GM12878 (cell line): ENCODE results near the gene PHYHIPL. TPM values are rescaled to one million over a fixed set of nuclear protein-coding genes. Genes with fewer than 3 reads are reported as not detected.

Experiments
- ELK1 ChIP-seq: IDR thresholded peaks from 2 replicates; pipeline ENCODE4 v1.6.1; 2012; ENCODE audit warnings: low read depth, low read length, improper control_type of control experiment
- EZH2 ChIP-seq: IDR thresholded peaks from 2 replicates; pipeline ENCODE4 v1.6.1; 2012; ENCODE audit warnings: low read depth, mild to moderate bottlenecking, control low read depth, inconsistent platforms, low read length, borderline replicate concordance; ENCODE audit not compliant: control insufficient read depth
- FOS ChIP-seq: IDR thresholded peaks from 3 replicates; pipeline ENCODE4 v1.6.1; 2011; ENCODE audit warnings: borderline replicate concordance; ENCODE audit not compliant: insufficient read length; ENCODE audit errors: extremely low read depth
- GABPA ChIP-seq: IDR thresholded peaks from 2 replicates; pipeline ENCODE4 v1.6.1; 2014; ENCODE audit warnings: antibody characterized with exemption, low read depth, mild to moderate bottlenecking, inconsistent platforms
- HSF1 ChIP-seq: fragments of 150-350 bp; IDR thresholded peaks from 2 replicates; pipeline ENCODE4 v1.6.1; 2014; ENCODE audit warnings: mild to moderate bottlenecking, low read depth, low read length
- MEF2A ChIP-seq: IDR thresholded peaks from 2 replicates; pipeline ENCODE4 v1.6.1; 2011; ENCODE audit warnings: low read depth, mild to moderate bottlenecking, low read length, moderate library complexity; ENCODE audit not compliant: insufficient read depth
- MTA3 ChIP-seq: IDR thresholded peaks from 2 replicates; pipeline ENCODE4 v1.6.1; 2012; ENCODE audit warnings: low read length, inconsistent platforms, borderline replicate concordance
- PRDM15 ChIP-seq: fragments of 450-650 bp; formaldehyde crosslinking; IDR thresholded peaks from 2 replicates; pipeline ENCODE4 v1.4.0; 2020; ENCODE audit warnings: mild to moderate bottlenecking, moderate library complexity
- RAD51 ChIP-seq: fragments of 450-650 bp; IDR thresholded peaks from 2 replicates; pipeline ENCODE4 v1.6.1; 2016; ENCODE audit warnings: moderate library complexity, mild to moderate bottlenecking, inconsistent platforms
- SKIL ChIP-seq: fragments of 450-650 bp; IDR thresholded peaks from 2 replicates; pipeline ENCODE4 v1.6.1; 2017; ENCODE audit warnings: mild to moderate bottlenecking, low read depth, inconsistent platforms; ENCODE audit not compliant: poor library complexity, severe bottlenecking
- TCF3 ChIP-seq: IDR thresholded peaks from 2 replicates; pipeline ENCODE4 v1.6.1; 2012; ENCODE audit warnings: low read depth, mild to moderate bottlenecking, low read length, borderline replicate concordance; ENCODE audit not compliant: insufficient read depth
- ZBTB33 ChIP-seq: fragments of 450-650 bp; IDR thresholded peaks from 2 replicates; pipeline ENCODE4 v1.6.1; 2017; ENCODE audit warnings: mild to moderate bottlenecking
- ZBTB40 ChIP-seq: fragments of 450-650 bp; IDR thresholded peaks from 2 replicates; pipeline ENCODE4 v1.6.1; 2016; ENCODE audit warnings: mild to moderate bottlenecking, moderate library complexity, borderline replicate concordance
- polyA plus RNA-seq, 11 experiments: library from polyadenylated mRNA; depleted of rRNA in 4 of 11; unstranded in 6 of 11; stranded (reverse) in 5 of 11; fragments of >200 nt; fragmentation: Nextera tagmentation in 4 of 11; fragmentation: Illumina TruSeq in 1 of 11; extraction: Ambion mirVana in 4 of 11; extraction: Trizol in 1 of 11; gene quantifications; 1 replicate in 1 of 11; 2 replicates in 10 of 11; pipeline versions ENCODE4 v1.2.1 to v1.2.3, GENCODE V29; 2011 to 2016; ENCODE audit warnings: inconsistent platforms in 2 of 11, missing spikeins in 2 of 11, low read depth in 1 of 11
- total RNA-seq, 4 experiments: library from RNA; depleted of rRNA in 3 of 4; stranded (reverse); fragments of >200 nt in 3 of 4; fragmentation: Illumina TruSeq in 1 of 4; extraction: Trizol in 1 of 4; gene quantifications; 2 replicates each; pipeline versions ENCODE4 v1.2.1 to v1.2.3, GENCODE V29; 2013 to 2021

The PHYHIPL gene
- total and polyA plus RNA-seq, 10 of the 15 experiments (the other 5 are each of a cell fraction or from before 2014, with no cell fraction given): 0.06 to 0.40 (median 0.18) TPM; not detected in 2

GRCh38 chr10:59240582-59241183 lies 64.2 kb downstream of the PHYHIPL start (continued):
- TF ChIP-seq MTA3 (no peak), PRDM15 (CRISPR knock-in tag) (no peak), TCF3 (no peak), ZBTB40 (no peak), ZBTB33 (no peak), MEF2A (no peak), EZH2 (no peak), GABPA (no peak), RAD51 (no peak), HSF1 (no peak), SKIL (peak; percentile 71), ELK1 (no peak), FOS (no peak)
